NT2/D1 (cell line): ENCODE measurements around the gene HERPUD1.

Experiments used
- SUZ12 ChIP-seq: IDR thresholded peaks from 2 replicates; pipeline ENCODE4 v1.6.1; 2011; ENCODE audit not compliant: insufficient read length, insufficient read depth; ENCODE audit errors: extremely low read depth
- YY1 ChIP-seq: IDR thresholded peaks from 2 replicates; pipeline ENCODE4 v1.6.1; 2011; ENCODE audit not compliant: insufficient read length, insufficient read depth

DNA sequence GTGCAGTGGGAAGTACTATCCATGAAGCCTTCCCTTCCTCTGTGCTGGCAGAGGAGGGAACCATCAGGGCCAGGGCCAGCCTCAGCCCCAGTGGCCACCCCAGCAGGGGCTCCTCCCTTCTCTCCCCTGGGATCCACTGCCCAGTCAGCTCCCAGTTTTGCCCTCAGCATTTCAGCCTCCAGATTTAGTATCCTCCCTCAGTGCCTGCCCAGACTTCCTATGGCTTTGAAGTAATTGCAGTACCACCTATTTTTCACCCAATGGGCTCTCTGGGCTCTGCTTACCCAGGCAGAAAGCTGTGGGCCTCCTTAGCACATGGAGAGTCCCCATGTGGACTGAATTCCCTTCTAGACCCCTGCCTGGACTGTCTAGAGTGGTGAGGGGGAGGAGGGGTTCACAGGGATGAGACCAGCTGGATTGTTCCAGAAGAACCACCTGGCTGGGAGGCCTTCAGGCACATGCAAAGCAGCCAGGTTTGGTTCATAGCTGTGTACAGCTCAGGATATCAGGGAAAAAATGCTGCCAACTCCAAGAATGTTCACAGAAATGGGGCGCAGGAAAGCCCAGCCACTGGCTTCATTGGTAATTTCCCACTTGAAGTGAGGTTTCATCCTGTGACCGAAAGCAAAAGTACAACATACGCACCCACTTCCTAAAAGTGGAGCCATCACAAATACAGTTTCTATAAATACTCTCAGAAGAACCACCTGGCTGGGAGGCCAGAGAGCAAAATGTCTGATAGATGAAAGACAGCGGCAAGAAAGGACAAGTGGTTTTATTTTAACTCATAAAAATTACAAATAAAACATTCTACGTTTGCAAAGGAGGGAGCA is 15.2 kb upstream of the HERPUD1 start:
- TF ChIP-seq SUZ12, result no peak
- no peak for TF ChIP-seq YY1
